HG03439 (cell line): ENCODE results near the gene MCTP1.
"Not testable (repeated sequence)": the region's sequence is repeated elsewhere in the genome, so short reads cannot be mapped to it uniquely, and the experiment has no call there.

ENCODE experiments used
- ATAC-seq: cut with Tn5 transposase; IDR thresholded peaks from one replicate; pipeline ENCODE4 v1.9.1; 2021; ENCODE audit warnings: mild to moderate bottlenecking, moderate library complexity; ENCODE audit not compliant: unreplicated experiment

MCTP1 gene

GRCh38 chr5:94891565-94891964, 393.3 kb downstream of the MCTP1 start:
- ATAC-seq = no peak

GRCh38 chr5:94890907-94891306, 394.0 kb downstream of the MCTP1 start:
- no peak for ATAC-seq

GRCh38 chr5:94888674-94889073, 396.2 kb downstream of the MCTP1 start:
- no peak for ATAC-seq

- ATAC-seq = no peak
Observed at GRCh38 chr5:94885931-94886330, 399.0 kb downstream of the MCTP1 start.

- no peak for ATAC-seq
Observed at GRCh38 chr5:94884311-94884710, 400.6 kb downstream of the MCTP1 start.

GRCh38 chr5:94872526-94872925, 412.4 kb downstream of the MCTP1 start:
- ATAC-seq = no peak

- ATAC-seq = no peak
Observed at GRCh38 chr5:94870511-94871183, 414.2 kb downstream of the MCTP1 start.

- no peak for ATAC-seq
Observed at GRCh38 chr5:94869921-94870320, 415.0 kb downstream of the MCTP1 start.

GRCh38 chr5:94863951-94864350, 420.9 kb downstream of the MCTP1 start:
- no peak for ATAC-seq

GRCh38 chr5:94857111-94857510, 427.8 kb downstream of the MCTP1 start:
- no peak for ATAC-seq

GRCh38 chr5:94856257-94856800, 428.6 kb downstream of the MCTP1 start:
- no peak for ATAC-seq

- no peak for ATAC-seq
Observed at GRCh38 chr5:94855543-94855942, 429.4 kb downstream of the MCTP1 start.

- no peak for ATAC-seq
Observed at GRCh38 chr5:94853120-94853519, 431.8 kb downstream of the MCTP1 start.

GRCh38 chr5:94850960-94851359, 433.9 kb downstream of the MCTP1 start:
- ATAC-seq = no peak

GRCh38 chr5:94849821-94850736, 434.8 kb downstream of the MCTP1 start:
- peak; percentile 94 for ATAC-seq

GRCh38 chr5:94849324-94849723, 435.6 kb downstream of the MCTP1 start:
- ATAC-seq = no peak

GRCh38 chr5:94847726-94848125, 437.2 kb downstream of the MCTP1 start:
- ATAC-seq = no peak

GRCh38 chr5:94847019-94847418, 437.9 kb downstream of the MCTP1 start:
- no peak for ATAC-seq

GRCh38 chr5:94845696-94846095, 439.2 kb downstream of the MCTP1 start:
- not testable (repeated sequence) for ATAC-seq

GRCh38 chr5:94841598-94842322, 443.1 kb downstream of the MCTP1 start:
- ATAC-seq = no peak

- ATAC-seq = no peak
Observed at GRCh38 chr5:94833851-94834250, 451.0 kb downstream of the MCTP1 start.
